GM18861 (cell line): Measurements from ENCODE around the gene RAB24.
"Not testable (repeated sequence)": the region's sequence is repeated elsewhere in the genome, so short reads cannot be mapped to it uniquely, and the experiment has no call there.

Source experiments
- ATAC-seq: cut with Tn5 transposase; IDR thresholded peaks from one replicate; pipeline ENCODE4 v1.9.1; 2021; ENCODE audit not compliant: unreplicated experiment

RAB24 gene

DNA sequence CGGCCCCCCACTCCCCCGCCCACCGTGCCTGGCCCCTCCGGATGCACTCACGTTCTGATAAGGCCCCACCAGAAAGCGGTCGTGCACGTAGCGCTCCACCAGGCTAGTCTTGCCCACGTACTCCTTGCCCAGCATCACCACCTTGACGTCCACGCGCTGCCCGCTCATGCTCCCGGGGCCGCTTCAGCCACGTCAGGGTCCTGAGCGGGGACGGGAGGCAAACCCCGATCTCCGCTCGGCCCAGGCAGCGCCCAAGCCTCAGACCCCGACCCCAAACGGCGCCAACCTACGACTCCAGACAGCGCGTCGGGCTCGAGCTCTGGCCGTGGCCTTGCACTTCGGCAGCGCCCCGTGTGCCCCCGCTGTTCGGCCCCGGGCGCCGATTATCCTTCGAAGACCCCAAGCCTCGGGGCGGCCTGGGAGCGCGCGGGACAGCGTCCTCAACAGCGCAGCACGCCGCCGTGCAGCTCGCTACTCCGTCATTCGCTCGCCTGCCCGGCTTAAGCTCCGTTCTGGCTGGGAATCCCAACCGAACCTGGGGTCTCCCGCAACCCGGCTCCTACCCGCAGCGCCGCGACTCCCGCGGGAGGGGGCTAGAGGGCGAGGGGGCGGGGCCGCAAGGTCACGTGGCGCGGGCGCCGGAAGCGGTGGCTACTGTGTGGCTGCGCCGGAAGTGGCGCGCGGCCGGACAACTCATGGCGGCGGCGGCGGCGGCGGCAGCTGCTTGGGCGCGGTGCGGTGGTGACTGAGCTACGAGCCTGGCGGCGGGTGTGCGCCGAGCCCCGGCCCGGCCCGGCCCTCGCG is at the start of gene RAB24, which contains the start of gene PRELID1:
TSS of gene RAB24 (minus strand) at position 599 of the 804 bp plus-strand sequence. CDS start at position 168, 431 bp downstream.
TSS of gene PRELID1 (plus strand) at position 679 of the 804 bp plus-strand sequence. CDS start 187 bp downstream, outside the sequence.
- peak; percentile 34 for ATAC-seq

DNA sequence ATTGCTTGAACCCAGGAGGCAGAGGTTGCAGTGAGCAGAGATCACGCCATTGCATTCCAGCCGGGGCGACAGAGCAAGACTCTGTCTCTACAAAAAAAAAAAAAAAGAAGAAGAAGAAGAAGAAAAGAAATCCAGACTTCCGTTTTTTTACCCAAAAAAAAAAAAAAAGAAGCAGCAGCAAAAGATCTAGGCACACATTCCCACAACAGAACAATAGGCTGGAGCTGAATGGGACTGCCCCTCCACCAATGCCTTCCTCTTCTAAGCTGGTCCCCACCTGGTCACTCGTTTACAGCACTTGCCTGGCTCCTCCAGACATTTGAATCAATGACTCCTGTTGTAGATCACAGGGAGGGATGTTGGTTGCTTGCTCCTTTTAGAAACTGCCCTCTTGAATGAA is 49.6 kb upstream of the RAB24 start:
- ATAC-seq, result no peak

DNA sequence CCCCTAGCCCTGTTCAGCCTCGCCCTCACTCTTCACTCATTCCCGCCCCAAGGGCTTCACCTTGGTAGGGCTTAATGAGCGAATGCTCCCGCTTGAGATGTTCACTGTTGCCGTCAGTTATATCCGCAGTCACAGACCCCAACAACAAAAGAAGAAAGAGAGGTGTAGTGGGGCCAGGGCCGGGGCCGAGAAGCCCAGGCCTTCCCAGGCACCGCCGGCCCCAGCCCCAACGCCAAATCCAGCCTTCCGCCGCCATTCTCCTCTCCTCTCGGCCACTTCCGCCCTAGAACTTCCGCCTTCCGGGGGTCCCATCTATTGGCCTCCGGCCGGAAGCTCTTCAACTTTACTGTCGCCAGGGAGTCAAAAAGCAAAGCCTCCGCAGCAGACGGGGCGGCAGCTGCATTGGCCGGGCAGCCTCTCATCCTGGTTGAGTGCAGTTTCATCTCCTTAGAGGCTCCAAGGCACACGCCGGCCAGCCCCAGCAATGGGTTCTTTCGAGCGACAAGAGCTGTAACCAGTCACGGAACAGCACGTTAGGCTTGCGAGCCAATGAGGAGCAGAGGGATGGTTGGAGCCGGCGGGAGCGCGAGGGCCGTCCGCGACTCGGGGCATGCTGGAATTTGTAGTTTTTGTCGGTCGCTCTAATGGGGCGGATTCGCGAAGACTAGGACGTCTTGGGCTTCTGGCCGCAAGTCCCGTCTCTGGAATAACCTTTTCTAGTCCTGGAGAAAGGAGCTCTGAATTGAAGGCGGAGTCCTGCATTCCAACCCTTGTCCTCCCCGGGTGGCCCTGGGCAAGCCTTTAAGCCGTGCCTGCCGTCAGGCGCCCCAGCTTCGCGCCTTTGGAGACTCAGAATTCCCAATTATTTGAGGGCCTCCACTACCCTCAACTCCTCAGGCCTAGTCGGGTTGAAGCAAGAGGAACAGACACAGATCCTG is 48.1 kb upstream of the RAB24 start, which contains the start of gene LMAN2:
TSS of gene LMAN2 (minus strand) at position 277 of the 938 bp plus-strand sequence. CDS start at position 256, 21 bp downstream.
- peak; percentile 88 for ATAC-seq

DNA sequence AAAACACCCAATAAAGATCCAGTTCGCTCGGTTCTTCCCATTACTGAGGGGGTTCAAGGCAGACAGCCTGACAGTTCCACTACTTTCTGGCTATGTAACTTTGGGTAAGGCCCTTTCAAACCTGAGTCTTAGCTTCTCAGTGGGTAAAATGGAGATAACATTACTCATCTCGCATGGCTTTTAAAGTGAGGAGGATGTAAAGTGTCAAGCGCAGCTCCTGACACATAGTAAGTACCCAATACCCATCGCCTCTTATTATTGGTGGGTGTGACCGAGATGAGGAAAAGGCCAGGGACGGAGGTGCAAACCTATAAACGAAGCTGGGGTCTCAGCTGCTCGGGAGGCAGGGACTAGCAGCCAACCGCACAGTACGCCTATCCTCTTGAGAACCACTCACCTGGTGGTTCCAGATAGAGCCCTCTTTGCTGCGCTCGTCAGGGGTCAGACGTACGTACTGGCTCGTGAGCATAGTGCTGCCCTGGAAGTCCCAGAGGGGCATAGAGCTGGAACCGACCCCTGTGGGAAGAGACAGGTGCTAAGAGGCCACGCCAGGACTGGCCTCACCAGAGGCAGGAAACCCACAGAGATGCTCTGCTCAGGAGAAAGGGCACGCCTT is 47.4 kb upstream of the RAB24 start:
- no peak for ATAC-seq

DNA sequence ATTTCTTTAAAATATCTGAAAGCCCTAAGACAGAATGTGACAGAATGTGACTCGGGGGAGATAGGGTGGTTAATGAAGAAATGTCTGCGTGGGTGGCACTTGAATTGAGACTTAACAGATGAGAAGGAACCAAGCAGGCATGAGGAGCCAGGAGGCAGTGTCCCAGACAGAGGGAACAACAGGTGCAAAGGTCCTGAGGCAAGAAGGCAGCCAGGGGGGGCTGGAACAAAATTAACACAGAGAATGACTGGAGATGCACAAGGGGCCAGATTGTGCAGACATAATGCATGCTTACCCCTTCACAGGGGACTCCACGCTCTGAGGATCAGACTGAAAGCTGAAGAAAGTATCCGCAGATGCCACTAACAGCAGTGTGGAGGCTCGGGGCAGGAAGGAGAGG is 46.2 kb upstream of the RAB24 start:
- ATAC-seq, result no peak

DNA sequence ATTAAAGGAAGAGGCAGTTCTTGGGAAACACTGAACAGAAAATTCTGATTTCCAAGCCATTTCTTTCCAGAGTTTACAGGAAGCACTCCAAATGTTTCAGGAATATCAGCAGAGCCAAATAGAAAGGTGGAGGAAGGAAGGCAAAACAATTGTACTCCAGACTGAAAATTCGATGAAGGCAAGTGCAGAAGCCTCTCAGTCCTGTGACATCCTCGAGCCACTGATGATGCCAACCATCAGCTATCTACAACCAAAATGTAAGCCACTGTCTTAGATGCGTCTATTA is 45.8 kb upstream of the RAB24 start:
- ATAC-seq, result no peak

DNA sequence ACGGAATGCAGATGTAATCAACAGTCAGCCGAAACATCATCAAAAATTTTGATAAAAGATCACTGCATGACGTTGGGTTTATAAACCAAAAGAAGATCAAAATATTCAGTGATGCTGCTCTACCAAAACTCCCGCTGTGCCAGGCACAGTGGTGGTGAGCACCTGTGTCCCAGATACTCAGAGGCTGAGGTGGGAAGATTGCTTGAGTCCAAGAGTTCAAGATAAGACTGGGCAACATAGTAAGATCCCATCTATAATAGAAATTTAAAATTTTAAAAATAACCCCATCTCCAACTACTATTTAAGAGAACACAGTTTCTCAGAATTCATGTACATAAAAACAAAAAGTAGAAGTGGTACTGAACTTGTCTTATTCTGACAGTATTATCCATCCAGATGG is 44.2 kb upstream of the RAB24 start:
- ATAC-seq, result no peak

DNA sequence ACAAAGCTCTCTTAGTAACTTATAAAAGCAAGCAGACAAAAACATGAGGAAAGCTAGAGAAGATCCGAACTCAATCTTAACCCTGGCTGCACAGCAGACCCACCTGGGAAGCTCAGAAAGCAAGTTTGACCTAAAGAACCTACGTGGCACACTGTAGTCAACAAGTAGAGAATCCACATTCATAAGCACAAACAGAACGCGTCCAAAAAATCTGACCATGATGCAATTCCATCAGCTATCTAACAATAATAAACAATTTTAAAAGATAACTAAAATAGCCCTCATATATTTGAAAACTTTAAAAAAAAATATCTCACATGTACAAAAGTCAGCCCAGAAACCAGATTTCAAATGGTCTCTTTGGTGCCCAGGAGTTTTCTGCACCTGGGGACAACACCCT is 43.3 kb upstream of the RAB24 start:
- ATAC-seq, result no peak

DNA sequence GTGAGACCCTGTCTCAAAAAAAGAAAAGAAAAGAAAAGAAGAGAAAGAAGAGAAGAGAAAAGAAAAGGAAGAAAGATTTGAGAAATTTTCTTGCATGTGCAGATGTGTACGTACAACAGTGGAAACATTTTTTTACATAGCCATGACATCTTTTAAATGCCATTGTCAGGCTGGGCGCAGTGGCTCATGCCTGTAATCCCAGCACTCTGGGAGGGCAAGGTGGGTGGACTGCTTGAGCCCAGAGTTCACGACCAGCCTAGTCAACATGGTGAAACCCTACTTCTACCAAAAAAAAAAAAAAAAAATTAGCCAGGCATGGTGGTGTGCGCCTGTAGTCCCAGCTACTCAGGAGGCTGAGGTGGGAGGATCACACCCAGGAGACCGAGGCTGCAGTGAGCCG is 41.4 kb upstream of the RAB24 start:
- no peak for ATAC-seq

DNA sequence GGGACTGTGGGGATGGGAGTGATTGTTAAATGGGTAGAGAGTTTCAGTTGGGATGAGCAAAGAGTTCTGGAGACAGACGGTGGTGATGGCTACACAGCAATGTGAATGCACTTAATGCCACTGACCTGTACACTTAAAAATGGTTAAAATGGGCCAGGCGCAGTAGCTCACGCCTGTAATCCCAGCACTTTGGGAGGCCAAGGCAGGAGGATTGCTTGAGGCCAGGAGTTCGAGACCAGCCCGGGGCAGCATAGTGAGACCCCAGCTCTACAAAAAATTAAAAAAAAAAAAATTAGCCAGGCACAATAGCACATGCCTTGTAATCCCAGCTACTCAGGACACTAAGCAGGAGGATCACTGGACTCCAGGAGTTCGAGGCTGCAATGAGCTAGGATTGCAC is 40.3 kb upstream of the RAB24 start:
- ATAC-seq, result no peak

DNA sequence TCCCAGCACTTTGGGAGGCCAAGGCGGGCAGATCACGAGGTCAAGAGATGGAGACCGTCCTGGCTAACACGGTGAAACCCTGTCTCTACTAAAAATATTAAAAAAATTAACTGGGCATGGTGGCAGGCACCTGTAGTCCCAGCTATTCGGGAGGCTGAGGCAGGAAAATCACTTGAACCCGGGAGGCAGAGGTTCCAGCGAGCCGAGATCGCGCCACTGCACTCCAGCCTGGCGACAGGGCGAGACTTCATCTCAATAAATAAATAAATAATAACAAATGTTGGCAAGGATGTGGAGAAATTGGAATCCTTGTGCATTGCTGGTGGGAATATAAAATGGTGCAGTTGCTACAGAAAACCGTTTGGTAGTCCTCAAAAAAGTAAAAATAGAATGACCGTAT is 39.5 kb upstream of the RAB24 start:
- ATAC-seq, result not testable (repeated sequence)

DNA sequence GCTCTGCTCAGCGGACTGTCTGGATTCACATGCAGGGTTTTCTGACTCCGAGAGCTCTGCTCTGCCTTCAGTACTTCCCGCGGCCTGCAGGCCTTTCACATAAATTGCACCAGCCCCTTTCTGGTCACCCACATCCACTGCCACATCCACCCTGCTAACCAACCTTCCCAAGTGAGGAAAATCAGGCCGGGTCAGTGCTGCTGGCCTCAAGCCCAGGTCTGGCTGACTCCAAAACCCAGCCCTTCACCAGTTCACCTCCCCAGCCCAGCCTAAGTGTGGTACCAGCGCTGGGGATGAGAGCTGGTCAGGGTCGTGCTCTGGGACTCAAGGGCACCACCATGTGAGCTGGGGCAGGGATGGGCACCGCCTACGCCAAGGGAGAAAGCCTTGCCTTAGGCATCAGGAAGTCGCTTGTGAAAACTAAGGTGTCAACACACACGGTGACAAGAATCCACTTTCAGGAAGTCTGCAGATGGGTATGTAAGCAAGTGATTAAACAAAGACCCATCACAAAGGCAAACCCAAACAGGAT is 35.7 kb upstream of the RAB24 start:
- ATAC-seq, result no peak

DNA sequence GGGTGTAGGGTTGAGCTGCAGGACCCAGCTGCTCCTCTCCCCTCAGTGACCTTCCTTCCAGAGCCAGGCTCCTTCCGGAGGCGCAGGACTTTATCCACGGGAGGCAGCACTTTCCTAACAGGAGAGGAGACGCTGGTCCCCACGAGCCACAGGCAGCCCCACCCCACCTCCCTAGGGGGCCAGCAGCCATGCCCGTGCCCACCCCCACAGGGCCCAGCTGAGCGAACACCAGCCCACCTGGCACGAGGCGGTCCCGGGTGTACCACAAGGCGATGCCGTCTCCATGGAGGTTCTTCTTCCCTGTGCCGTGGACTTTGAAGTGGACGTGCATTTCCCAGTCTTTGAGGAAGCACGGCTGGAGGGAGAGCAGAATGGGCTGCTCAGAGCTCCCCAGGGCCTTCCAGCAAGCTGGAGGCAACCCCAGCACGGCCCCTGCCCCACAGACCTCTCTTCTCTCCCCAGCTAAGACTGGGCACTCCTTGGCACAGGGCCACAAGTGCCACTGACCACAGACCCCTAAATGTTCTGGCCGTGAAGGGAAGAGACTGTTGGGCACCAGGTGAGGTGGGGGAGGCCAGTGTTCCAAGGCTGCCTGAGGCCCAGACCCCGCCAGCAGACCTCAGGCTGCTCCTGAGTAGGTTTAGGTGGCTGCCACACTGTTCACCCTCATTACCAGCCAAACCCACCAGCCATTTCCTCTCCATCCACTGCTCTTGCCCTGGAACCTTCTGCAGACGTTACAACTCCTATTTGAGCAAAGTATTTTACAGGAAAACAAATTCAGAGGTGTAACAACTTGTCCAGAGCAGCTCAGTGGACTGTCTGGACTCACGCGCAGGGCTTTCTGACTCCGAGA is 35.0 kb upstream of the RAB24 start:
- ATAC-seq, result no peak

DNA sequence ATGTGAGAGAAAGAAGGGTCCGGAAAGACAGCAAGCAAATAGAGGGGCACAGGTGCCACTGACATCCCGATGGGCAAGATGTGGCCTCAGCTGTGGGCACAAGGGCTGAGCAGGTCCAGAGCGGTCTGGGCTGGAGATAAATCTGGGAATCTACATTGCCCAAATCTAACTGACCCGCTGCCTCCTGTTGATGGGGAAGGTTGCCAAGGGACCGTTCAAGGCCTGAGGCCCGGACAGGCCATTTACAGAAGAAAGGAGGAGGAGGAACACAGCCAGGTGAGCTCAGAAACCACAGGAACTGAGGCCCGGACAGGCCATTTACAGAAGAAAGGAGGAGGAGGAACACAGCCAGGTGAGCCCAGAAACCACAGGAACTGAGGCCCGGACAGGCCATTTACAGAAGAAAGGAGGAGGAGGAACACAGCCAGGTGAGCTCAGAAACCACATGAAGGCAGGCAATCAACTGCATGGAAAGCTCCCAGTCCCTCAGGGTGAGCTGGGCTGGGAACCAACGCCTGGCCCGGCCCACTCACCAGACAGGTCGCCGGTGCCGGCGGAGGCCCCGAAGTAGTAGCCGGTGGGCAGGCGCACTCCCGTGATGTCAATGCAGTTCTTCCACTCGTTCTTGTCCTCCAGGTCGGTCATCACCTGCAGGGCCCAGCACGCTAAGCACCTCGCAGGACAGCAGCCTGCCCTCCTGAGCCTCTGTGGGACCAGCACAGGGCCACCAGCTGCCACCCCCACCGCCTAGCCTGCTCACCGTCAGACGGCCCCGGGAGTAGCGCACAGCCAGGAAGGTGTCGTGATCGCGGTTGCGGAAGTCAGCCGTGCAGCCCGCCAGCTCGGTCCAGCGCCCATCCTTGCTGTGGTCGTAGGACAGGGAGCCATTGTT is 33.3 kb upstream of the RAB24 start:
- ATAC-seq, result no peak

DNA sequence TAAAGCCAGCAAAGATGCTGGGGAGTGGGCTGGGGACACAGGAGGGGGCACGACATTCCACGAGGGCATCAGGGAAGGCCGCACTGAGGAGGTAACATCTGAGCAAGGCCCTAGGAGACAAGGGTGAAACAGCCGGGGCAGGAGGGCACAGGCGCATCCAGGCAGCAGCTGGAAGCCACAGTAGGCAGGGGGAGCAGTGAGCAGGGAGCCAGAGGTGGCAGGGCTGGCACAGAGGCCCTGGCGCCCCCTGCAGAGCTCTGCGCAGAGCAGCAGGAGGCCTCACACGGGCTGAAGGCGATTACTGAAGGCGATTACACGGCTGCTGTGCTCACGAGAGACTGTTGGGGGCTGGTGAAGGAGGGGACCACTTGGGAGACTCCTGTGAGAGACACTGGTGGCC is 32.6 kb upstream of the RAB24 start:
- no peak for ATAC-seq

DNA sequence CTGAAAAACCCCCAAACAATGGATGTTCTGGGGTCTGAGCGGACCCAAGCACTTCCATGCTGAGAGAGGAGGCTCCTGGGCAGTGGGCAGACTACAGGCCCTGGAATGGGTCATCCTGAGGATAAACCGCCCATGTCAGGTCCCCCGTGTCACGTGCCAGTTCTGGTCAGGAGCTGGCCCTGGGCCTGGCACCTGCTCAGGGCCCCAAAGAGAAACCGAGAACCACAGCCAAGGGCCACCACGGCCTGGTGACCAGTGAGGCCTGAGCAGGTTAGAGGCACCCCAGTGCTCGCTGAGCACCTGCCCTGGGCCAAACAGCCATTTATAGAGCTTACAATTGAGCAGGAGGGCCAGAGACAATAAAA is 32.2 kb upstream of the RAB24 start:
- no peak for ATAC-seq

DNA sequence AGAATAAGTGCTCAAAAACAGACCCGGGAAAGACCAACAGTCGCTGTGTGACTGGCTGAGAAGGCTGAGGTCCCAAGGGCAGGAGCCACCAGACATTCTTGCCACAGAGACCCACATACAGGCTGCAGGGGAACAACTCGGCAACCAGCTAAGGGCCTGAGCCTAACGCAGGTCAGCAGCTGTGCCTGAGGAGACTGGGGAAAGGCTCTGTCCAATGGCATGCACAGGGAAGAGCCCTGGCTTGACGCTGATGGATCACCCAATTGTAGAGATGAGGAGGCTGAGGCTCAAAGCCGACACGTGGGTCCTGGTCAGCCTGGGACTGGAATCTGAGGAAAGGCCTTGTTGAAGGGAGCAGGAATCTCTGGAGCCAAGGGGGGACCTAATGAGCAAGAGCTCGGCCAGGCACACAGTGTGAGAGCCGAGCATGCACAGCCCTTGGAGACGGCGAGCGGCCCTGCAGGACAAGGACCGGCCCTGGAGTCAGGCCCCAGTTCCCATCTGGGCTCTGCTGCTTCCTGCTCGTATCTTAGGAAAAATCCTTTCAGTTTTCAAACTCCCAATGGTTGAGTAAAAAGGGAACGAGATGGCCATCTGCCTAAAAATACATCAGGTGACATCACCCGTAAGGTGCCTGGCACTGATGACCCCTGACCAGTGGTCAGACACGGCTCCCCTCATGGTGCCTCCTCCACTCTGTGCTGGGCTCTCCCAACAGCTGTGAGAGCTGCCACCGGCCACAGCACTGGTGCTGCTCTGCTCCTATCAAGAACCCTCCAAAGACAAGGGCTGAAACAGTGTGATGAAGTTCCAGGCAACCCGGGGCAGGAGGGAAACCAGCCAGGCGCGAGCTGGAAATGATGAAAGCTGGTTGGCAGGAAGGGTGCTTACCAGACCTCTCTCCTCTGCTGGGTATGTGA is 31.5 kb upstream of the RAB24 start:
- ATAC-seq, result no peak

DNA sequence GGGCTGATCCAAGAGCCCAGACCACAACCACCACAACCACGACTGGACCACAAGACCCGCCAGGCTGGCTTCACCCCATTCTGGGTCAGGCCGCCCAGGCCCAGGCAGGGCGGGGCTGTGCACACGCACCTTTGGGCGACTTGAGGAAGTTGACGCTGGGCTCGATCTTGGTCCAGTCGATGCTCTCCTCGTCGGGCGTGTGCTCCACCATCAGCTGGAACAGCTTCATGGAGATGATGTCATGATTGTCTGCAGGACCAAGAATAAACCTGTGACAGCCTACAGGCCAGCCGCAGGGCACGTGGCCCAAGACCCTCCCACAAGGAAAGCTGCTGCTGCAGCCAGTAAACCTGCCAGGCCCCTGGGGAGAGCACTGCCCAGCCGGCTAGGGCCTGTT is 30.6 kb upstream of the RAB24 start:
- ATAC-seq, result no peak
